ENCODE measurements around the gene CCT6B. TPM values are rescaled to one million over a fixed set of nuclear protein-coding genes. Genes with fewer than 3 reads are reported as not detected.

CCT6B gene
- total and polyA plus RNA-seq, 2 of the 13 experiments (the other 11 are each of a cell fraction or from before 2014, with no cell fraction given): 0.41 to 1.4 TPM

- TF ChIP-seq, protein P1, sequence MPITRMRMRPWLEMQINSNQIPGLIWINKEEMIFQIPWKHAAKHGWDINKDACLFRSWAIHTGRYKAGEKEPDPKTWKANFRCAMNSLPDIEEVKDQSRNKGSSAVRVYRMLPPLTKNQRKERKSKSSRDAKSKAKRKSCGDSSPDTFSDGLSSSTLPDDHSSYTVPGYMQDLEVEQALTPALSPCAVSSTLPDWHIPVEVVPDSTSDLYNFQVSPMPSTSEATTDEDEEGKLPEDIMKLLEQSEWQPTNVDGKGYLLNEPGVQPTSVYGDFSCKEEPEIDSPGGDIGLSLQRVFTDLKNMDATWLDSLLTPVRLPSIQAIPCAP (CRISPR knock-in tag; IDR thresholded peaks at IDR 0.05; ENCODE audit: low read depth): no peak
These were observed 48.3 kb downstream of the CCT6B start (continued) for GRCh38 chr17:34913001-34913400.

DNA sequence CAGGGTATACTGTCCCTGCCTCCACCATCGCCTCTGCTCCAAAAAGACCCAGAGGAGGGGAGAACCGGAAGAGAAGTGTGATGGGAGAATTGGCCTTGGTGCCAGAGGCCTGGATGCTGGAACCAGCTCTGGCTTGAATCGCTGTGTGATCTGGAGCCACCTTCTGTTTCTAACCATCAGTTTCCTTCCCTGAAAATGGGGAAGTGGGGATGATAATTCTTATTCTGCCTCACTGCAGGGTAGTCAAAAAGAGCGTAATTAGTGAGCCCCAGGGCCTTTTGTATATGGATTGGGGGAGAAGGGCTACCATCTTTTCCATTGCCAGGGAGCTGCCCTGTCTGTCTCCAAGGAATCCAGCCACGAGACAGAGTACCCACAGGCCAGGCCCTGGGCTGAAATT, 52.2 kb downstream of the CCT6B start:
- H3K79me2 ChIP-seq (ENCODE audit: insufficient read depth, low read length): no peaks in the 10 kb centered on the region
- BruUV-seq (replicated peaks): no TSS peak
- intact Hi-C loops (cut with micrococcal nuclease; ENCODE audit: unreplicated experiment): no loop called here

More for the DNA sequence above, 52.2 kb downstream of the CCT6B start:
- TF ChIP-seq ZNF572 (CRISPR knock-in tag; IDR thresholded peaks at IDR 0.05) (no peak), ARID2 (CRISPR knock-in tag; IDR thresholded peaks at IDR 0.05; ENCODE audit: borderline replicate concordance) (no peak), ZNF670 (CRISPR knock-in tag; IDR thresholded peaks at IDR 0.05; ENCODE audit: borderline replicate concordance) (no peak), PHF20 (CRISPR knock-in tag; IDR thresholded peaks at IDR 0.05) (no peak), RORA (CRISPR knock-in tag; IDR thresholded peaks at IDR 0.05) (no peak), MIER3 (CRISPR knock-in tag; IDR thresholded peaks at IDR 0.05; ENCODE audit: borderline replicate concordance) (no peak), KLF15 (CRISPR knock-in tag; IDR thresholded peaks at IDR 0.05; ENCODE audit: borderline replicate concordance) (no peak)
- TF ChIP-seq, protein P2, sequence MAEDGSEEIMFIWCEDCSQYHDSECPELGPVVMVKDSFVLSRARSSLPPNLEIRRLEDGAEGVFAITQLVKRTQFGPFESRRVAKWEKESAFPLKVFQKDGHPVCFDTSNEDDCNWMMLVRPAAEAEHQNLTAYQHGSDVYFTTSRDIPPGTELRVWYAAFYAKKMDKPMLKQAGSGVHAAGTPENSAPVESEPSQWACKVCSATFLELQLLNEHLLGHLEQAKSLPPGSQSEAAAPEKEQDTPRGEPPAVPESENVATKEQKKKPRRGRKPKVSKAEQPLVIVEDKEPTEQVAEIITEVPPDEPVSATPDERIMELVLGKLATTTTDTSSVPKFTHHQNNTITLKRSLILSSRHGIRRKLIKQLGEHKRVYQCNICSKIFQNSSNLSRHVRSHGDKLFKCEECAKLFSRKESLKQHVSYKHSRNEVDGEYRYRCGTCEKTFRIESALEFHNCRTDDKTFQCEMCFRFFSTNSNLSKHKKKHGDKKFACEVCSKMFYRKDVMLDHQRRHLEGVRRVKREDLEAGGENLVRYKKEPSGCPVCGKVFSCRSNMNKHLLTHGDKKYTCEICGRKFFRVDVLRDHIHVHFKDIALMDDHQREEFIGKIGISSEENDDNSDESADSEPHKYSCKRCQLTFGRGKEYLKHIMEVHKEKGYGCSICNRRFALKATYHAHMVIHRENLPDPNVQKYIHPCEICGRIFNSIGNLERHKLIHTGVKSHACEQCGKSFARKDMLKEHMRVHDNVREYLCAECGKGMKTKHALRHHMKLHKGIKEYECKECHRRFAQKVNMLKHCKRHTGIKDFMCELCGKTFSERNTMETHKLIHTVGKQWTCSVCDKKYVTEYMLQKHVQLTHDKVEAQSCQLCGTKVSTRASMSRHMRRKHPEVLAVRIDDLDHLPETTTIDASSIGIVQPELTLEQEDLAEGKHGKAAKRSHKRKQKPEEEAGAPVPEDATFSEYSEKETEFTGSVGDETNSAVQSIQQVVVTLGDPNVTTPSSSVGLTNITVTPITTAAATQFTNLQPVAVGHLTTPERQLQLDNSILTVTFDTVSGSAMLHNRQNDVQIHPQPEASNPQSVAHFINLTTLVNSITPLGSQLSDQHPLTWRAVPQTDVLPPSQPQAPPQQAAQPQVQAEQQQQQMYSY (CRISPR knock-in tag; IDR thresholded peaks at IDR 0.05): no peak
- TF ChIP-seq, protein P3, sequence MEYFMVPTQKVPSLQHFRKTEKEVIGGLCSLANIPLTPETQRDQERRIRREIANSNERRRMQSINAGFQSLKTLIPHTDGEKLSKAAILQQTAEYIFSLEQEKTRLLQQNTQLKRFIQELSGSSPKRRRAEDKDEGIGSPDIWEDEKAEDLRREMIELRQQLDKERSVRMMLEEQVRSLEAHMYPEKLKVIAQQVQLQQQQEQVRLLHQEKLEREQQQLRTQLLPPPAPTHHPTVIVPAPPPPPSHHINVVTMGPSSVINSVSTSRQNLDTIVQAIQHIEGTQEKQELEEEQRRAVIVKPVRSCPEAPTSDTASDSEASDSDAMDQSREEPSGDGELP (IDR thresholded peaks at IDR 0.05; ENCODE audit: borderline replicate concordance, low read depth): no peak
- H2AFZ ChIP-seq (ENCODE audit: low read length): no peak overlapping the region
- H3K9me3 ChIP-seq (ENCODE audit: low read length): no peaks in the 10 kb centered on the region
- H3K4me1 ChIP-seq (ENCODE audit: insufficient read depth, low read length): peaks cover 18% of the 10 kb centered on the region
- ATAC-seq (no peak), DNase-seq (ENCODE audit: low spot score) (no peak), FAIRE-seq (no peak)
- H3K27ac ChIP-seq (ENCODE audit: extremely low read length, insufficient read depth, low read length): no peak overlapping the region
- H4K20me1 ChIP-seq (ENCODE audit: insufficient read depth, low read length): no peaks in the 10 kb centered on the region
- H3K4me3 ChIP-seq (replicated peaks in 1 of 3; ENCODE audit: insufficient read depth in 1 of 3, low read depth in 2 of 3, low read length in 3 of 3): no peak overlapping the region
- no peak overlapping the region for H3K4me2 ChIP-seq (ENCODE audit: low read depth, low read length)
- POLR2A ChIA-PET: no interaction called here
- H3K36me3 ChIP-seq (replicated peaks in 1 of 2; ENCODE audit: control insufficient read depth in 1 of 2, insufficient read depth in 2 of 2, low read length in 2 of 2): no peaks in the 10 kb centered on the region
- WGBS (ENCODE audit: low lambda C conversion rate): 53% methylated on average over 5 of the region's 5 CpGs
- in situ Hi-C loops (cut with HindIII; ENCODE audit: extremely low pct_ligation_motif_present, low pct_unique_long_range_greater_than_20kb): no loop called here
- no peak overlapping the region for H3K9ac ChIP-seq (ENCODE audit: insufficient read depth, low read depth, low read length)
- CTCF ChIA-PET (ENCODE audit: low intra/inter-chr PET ratio, low total read pairs): no interaction called here
- H3K27me3 ChIP-seq (ENCODE audit: control insufficient read depth in 1 of 2, insufficient read depth in 2 of 2, low read length in 2 of 2): 0 out of 5 replicates have a peak, but pooled peaks cover 0 to 7% of the 10 kb centered on the region in 2 experiments
